K562 (cell line): ENCODE results near the gene CEP68. TPM values are rescaled to one million over a fixed set of nuclear protein-coding genes. Genes with fewer than 3 reads are reported as not detected.

Source experiments
- ATF2 ChIP-seq: sonication (generic); formaldehyde crosslinking; IDR thresholded peaks from 2 replicates; pipeline ENCODE4 v1.8.1; 2022; ENCODE audit warnings: missing genetic modification reagents
- BRF1 ChIP-seq: IDR thresholded peaks from 3 replicates; pipeline ENCODE4 v1.6.1; 2011; ENCODE audit warnings: borderline replicate concordance, mild to moderate bottlenecking; ENCODE audit not compliant: insufficient read length; ENCODE audit errors: extremely low read depth
- CTBP1 ChIP-seq: fragments of 450-650 bp; IDR thresholded peaks from 2 replicates; pipeline ENCODE4 v1.6.1; 2016; ENCODE audit warnings: borderline replicate concordance
- KDM1A ChIP-seq, 2 experiments: fragments of 450-650 bp; IDR thresholded peaks; 2 replicates each; pipeline ENCODE4 v1.6.1; 2016; ENCODE audit warnings: mild to moderate bottlenecking in 2 of 2
- PRDM10 ChIP-seq: fragments of 450-650 bp; IDR thresholded peaks from 2 replicates; pipeline ENCODE4 v1.6.1; 2018; ENCODE audit not compliant: partially characterized antibody
- RCOR1 ChIP-seq, 2 experiments: IDR thresholded peaks; 2 replicates each; pipeline ENCODE4 v1.6.1; 2012; ENCODE audit warnings: low read depth in 2 of 2, low read length in 2 of 2, borderline replicate concordance in 1 of 2, improper control_type of control experiment in 1 of 2
- TAF9B ChIP-seq: fragments of 450-650 bp; IDR thresholded peaks from 2 replicates; pipeline ENCODE4 v1.6.1; 2018; ENCODE audit warnings: mild to moderate bottlenecking; ENCODE audit not compliant: partially characterized antibody
- ZBTB49 ChIP-seq: sonication (generic); formaldehyde crosslinking; IDR thresholded peaks from 2 replicates; pipeline ENCODE4 v1.8.0; 2022; ENCODE audit warnings: missing genetic modification reagents, mild to moderate bottlenecking, borderline replicate concordance
- ZNF282 ChIP-seq: sonication (generic); formaldehyde crosslinking; IDR thresholded peaks from 2 replicates; pipeline ENCODE4 v1.8.1; 2023; ENCODE audit warnings: missing genetic modification reagents
- ZNF592 ChIP-seq: fragments of 450-650 bp; IDR thresholded peaks from 2 replicates; pipeline ENCODE4 v1.6.1; 2017; ENCODE audit warnings: antibody characterized with exemption, mild to moderate bottlenecking
- ZNF668 ChIP-seq: fragments of 250-450 bp; sonication (Bioruptor Pico); IDR thresholded peaks from 2 replicates; pipeline ENCODE4 v1.8.0; 2022; ENCODE audit warnings: mild to moderate bottlenecking, inconsistent platforms
- polyA plus RNA-seq, 8 experiments: library from polyadenylated mRNA; depleted of rRNA in 4 of 8; stranded (reverse) in 5 of 8; unstranded in 3 of 8; fragments of >200 nt; fragmentation: Nextera tagmentation in 2 of 8; fragmentation: Illumina TruSeq in 1 of 8; extraction: Ambion mirVana in 2 of 8; extraction: Trizol in 1 of 8; gene quantifications; 2 replicates each; pipeline versions ENCODE4 v1.2.1 to v1.2.3, GENCODE V29; 2011 to 2014; ENCODE audit warnings: inconsistent platforms in 1 of 8, missing spikeins in 1 of 8
- total RNA-seq, 7 experiments: library from RNA; depleted of rRNA in 6 of 7; stranded (reverse); fragments of >200 nt in 6 of 7; fragmentation: Illumina TruSeq in 2 of 7; extraction: Trizol in 2 of 7; gene quantifications; 2 replicates each; pipeline versions ENCODE4 v1.2.1 to v1.2.3, GENCODE V29; 2011 to 2021; ENCODE audit warnings: low replicate concordance in 1 of 7

Gene CEP68
- total and polyA plus RNA-seq, 9 of the 15 experiments (the other 6 are each of a cell fraction or from before 2014, with no cell fraction given), result 1.4 to 8.5 (median 5.2) TPM

- TF ChIP-seq ATF2 (CRISPR knock-in tag) (no peak), ZNF282 (CRISPR knock-in tag) (no peak), BRF1 (no peak), KDM1A (IDR thresholded peaks at IDR 0.05) (0 out of 4 replicates have a peak, but pooled peaks of 1 of the 2 experiments have one; percentile 23), RCOR1 (IDR thresholded peaks at IDR 0.05; ENCODE audit: borderline replicate concordance in 1 of 2, low read depth in 2 of 2, low read length in 2 of 2) (peak in 1 of 2 experiments; percentile 75; a peak in 1 of 4 replicates), ZNF668 (CRISPR knock-in tag) (no peak), TAF9B (peak; percentile 21), ZNF592 (0 out of 2 replicates have a peak, but pooled peaks have one; percentile 49), CTBP1 (peak; percentile 41; the same call in 1 of the 2 replicates), ZBTB49 (no peak), PRDM10 (peak; percentile 29)
These were observed 6.9 kb downstream of the CEP68 start (continued) for GRCh38 chr2:65062843-65063825.
